NCI-H748 (cell line): ENCODE results near the gene MCM6.

Experiments used
- DNase-seq: peaks from one replicate; lab custom pipeline; 2025; ENCODE audit not compliant: unreplicated experiment; lab: John Stamatoyannopoulos, UW

The MCM6 gene

DNA sequence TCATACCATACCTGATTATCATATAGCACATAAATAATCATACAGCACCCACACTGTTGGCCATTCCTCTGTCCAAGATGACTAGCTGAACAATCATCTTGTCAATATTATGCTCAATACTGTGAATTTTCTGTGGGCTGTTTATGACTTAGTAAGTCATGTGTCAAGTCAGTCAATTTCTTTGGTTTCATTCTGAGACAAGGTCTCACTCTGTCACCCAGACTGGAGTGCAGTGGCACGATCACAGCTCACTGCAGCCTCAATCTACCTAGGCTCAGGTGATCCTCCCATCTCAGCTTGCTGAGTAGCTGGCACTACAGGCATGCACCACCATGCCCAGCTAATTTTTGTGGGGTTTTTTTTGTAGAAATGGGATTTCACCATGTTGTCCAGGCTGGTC is 5.7 kb downstream of the MCM6 start:
- DNase-seq = no peak

DNA sequence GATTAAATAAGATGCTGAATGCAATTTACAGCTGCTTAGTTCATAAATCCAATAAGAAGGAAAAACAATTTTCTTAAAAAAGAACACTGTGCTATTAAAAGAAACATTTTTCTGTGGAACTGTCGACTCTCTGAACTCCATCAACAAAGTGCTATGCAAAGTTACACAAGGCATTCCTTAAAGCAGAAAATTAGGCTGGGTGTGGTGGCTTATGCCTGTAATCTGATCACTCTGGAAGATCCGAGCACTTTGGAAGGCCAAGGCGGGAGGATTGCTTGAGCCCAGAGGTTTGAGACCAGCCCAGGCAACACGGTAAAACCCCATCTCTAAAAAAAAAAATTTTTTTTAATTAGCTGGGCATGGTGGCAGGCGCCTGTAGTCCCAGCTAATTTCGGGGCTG is 13.0 kb downstream of the MCM6 start:
- no peak for DNase-seq

- no peak for DNase-seq
Measured at GRCh38 chr2:135862718-135863117, 13.5 kb downstream of the MCM6 start.

DNA sequence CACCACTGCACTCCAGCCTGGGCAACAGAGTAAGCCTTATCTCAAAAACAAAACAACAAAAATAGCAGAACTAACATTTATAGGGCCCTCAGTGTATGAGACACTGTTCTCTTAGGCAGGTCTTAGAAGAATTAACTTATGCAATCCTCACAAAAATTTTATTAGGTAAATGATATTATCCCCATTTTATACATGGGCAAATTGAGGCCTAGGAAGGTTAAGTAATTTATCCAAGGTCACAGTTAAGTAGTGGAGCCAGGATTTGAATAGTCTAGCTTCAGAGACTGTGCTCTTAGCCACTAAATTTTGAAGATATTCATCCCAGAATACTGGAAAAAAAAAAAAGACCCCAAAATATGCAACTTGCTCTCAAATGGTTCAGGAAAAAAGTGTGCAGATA is 22.8 kb downstream of the MCM6 start:
- DNase-seq = no peak

DNA sequence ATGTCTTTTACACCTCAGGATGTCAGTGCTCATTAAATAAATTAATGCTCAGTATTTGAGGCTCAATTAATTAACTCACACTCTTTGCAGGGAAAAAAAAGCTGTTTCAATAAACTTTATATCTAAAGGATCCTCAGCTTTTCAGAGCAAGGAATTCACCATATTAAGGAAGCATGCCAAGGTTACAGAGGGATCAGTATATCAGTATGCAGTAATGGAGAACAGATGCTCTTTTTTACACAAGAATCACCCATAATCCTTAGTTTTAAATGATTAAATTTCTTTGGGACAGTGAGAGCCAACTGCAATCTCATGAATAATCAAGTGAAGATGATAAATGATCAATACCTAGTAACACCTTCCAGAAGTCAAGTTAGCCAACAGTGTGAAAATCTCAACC is 24.4 kb downstream of the MCM6 start:
- DNase-seq = no peak

DNA sequence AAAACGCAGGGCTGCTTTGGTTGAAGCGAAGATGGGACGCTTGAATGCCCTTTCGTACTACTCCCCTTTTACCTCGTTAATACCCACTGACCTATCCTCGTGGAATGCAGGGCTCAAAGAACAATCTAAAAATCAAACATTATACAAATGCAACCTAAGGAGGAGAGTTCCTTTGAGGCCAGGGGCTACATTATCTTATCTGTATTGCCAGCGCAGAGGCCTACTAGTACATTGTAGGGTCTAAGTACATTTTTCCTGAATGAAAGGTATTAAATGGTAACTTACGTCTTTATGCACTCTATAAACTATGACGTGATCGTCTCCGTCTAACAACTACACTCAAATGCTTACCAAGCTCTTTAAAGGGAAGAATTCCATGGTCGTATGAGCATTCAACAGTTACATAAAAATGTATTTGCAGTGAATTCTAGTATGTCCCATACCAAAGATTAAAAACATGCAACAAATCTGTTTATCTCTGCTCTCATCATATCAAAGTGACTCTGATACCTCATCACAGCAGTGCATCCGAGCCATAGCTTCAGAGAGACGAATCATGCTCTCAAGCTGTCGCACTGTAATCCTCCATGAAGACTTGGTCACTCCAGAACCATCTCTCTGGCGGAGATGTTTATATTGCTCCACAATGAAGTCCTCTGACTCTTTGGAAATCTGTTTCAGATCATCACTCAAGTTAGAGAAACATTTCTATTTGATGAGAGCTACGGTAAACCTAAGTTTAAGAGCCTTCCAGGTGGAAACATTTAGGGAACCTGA is 25.2 kb downstream of the MCM6 start:
- no peak for DNase-seq

- no peak for DNase-seq
Measured at GRCh38 chr2:135849087-135849486, 27.2 kb downstream of the MCM6 start.

- no peak for DNase-seq
Measured at GRCh38 chr2:135845997-135846396, 30.2 kb downstream of the MCM6 start.

DNA sequence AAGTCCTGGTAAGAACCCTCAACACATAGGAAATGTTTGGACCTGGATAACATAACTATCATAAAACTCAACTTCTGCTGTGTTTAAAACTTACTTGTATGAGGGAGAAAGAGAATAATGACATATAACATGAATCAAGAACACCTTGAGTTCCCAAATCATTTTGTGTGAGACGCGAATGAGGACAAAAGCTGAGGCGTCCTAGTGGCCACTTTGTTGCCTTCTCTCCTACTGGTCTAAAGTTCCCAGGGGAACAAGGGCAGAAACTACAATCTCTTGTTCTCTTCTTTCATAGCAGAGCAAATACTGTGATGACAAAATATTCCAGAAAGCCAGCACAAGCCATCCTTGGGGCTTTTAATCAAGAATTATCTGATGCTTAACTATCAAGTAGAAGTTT is 31.0 kb downstream of the MCM6 start:
- DNase-seq = no peak

- DNase-seq = no peak
Measured at GRCh38 chr2:135844301-135844895, 31.8 kb downstream of the MCM6 start.

DNA sequence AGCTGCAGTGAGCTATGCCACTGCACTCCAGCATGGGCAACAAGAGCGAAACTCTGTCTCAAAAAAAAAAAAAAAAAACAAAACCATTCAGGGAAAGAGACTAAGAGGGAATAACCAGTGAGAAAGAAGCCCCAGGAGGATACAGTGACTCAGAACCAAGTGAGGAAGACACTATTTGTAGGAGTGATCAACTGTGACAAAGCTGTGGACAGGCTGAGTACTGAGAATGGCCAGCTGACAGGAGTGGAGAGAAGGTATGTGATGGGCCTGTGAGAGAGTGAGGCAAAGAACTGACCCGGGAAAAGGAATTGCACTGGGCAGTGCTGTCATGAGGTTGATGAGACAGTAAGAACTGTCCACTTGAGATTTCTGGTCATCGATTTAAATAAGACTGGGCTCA is 32.6 kb downstream of the MCM6 start:
- DNase-seq = no peak

GRCh38 chr2:135840601-135841000 is 35.6 kb downstream of the MCM6 start:
- no peak for DNase-seq

DNA sequence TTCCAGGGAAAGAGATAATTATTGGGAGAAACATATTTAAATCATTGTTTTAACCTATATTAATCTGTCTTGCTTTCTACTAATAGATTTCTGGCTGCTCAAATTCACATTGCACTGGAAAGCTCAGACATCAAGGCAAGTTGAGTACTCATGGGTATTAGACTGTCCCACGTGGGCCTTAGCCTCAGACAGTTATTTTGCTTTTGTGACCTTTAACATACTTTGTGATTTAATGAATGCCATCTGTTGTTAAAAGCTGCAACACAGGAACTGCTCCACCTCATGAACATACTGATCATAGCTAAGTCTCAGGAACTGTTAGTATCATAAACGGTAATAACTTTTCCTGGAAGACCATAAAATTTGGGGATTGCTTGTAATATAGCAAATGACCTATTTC is 36.5 kb downstream of the MCM6 start:
- no peak for DNase-seq

GRCh38 chr2:135838502-135838901 is 37.7 kb downstream of the MCM6 start:
- no peak for DNase-seq

GRCh38 chr2:135836596-135837270 is 39.5 kb downstream of the MCM6 start, which contains the start of gene LCT:
TSS of gene LCT (minus strand) at chr2:135837184. CDS start at chr2:135837169, 15 bp downstream.
- no peak for DNase-seq

DNA sequence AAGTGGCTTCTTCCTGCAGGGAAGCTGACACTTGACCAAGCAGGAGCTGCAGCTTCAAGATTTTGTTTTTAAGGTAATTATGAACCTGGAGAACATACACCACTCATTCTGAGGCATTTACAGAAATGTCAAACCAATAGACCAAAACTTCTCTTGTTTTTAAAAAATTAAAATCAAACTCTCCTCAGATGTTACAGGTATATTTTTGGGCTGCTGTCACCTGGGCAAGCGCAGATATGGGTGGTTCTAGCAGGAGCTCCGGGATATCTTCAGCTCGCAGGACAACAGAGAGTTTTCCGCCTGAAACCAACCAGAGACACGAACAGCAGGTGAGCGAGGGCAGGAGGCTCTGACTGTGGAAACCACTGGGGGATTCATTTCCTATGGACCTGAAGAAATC is 43.4 kb downstream of the MCM6 start:
- DNase-seq = no peak

DNA sequence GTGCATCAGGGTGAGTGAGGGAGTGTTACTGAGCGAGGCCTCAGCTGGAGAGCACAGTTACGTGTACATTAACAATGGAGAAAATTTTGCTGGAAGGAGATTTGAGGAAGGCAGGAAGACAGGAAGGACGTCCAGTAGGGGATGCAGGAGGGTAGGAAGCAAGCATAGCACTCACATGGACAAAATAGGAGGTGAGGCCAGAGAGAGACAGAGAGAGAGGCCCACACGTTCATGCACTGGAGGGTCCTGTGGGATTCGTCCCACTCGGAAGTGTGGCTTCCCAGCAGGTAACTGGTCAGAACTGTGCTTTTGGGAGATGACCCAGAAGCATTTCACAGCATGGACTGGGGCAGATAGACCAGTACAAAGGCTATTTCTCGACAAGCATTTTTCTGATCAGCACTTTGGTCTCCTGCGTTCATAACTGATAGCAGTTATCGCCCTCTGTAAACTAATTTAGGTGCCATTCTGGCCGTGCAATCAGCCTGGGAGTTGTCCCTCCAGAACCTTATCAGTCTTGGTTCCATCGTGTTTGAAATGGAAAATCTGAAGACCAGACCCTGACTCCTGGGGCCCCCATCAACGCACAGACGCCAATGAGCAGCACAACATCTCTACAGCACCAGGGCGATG is 44.9 kb downstream of the MCM6 start:
- DNase-seq = no peak

- DNase-seq = peak; percentile 96
Measured at GRCh38 chr2:135829378-135830135, 46.7 kb downstream of the MCM6 start.

- no peak for DNase-seq
Measured at GRCh38 chr2:135826544-135826943, 49.7 kb downstream of the MCM6 start.

- DNase-seq = peak; percentile 42
Measured at GRCh38 chr2:135825550-135826176, 50.6 kb downstream of the MCM6 start.

- no peak for DNase-seq
Measured at GRCh38 chr2:135825131-135825530, 51.1 kb downstream of the MCM6 start.
